BLaER1 treated with 17β-estradiol and CSF1 and Interleukin-3, amounts not matched to agents 10 nM and 100 nM (cell line): Measurements from ENCODE around the gene ST6GALNAC3.
A peak's percentile ranks its signal among the peaks of the same experiment; 100 is the strongest.

Source experiments
- H3K27ac ChIP-seq, 11 experiments: shearing (Covaris generic); formaldehyde crosslinking; 2 replicates each; pipeline ENCODE4 v1.8.1; 2022
- H3K27me3 ChIP-seq, 11 experiments: shearing (Covaris generic); formaldehyde crosslinking; 2 replicates each; pipeline ENCODE4 v1.8.1; 2022
- H3K36me3 ChIP-seq, 11 experiments: shearing (Covaris generic); formaldehyde crosslinking; 2 replicates each; pipeline ENCODE4 v1.8.1; 2022
- H3K4me1 ChIP-seq, 10 experiments: shearing (Covaris generic); formaldehyde crosslinking; 2 replicates each; pipeline ENCODE4 v1.8.1; 2022
- H3K4me2 ChIP-seq, 11 experiments: shearing (Covaris generic); formaldehyde crosslinking; 2 replicates each; pipeline ENCODE4 v1.8.1; 2022
- H3K4me3 ChIP-seq, 10 experiments: shearing (Covaris generic); formaldehyde crosslinking; 2 replicates each; pipeline ENCODE4 v1.8.1; 2022
- H3K9ac ChIP-seq, 11 experiments: shearing (Covaris generic); formaldehyde crosslinking; 2 replicates each; pipeline ENCODE4 v1.8.1; 2022
- H3K9me3 ChIP-seq, 11 experiments: shearing (Covaris generic); formaldehyde crosslinking; replicated peaks in 1 of 11; 2 replicates each; pipeline ENCODE4 v1.8.1; 2022
- H4K20me1 ChIP-seq, 11 experiments: shearing (Covaris generic); formaldehyde crosslinking; 2 replicates each; pipeline ENCODE4 v1.8.1; 2022
- Cebpa-rat ChIP-seq, 11 experiments: shearing (Covaris generic); IDR thresholded peaks; 2 replicates each; pipeline ENCODE4 v1.8.1; 2022

Gene ST6GALNAC3

DNA sequence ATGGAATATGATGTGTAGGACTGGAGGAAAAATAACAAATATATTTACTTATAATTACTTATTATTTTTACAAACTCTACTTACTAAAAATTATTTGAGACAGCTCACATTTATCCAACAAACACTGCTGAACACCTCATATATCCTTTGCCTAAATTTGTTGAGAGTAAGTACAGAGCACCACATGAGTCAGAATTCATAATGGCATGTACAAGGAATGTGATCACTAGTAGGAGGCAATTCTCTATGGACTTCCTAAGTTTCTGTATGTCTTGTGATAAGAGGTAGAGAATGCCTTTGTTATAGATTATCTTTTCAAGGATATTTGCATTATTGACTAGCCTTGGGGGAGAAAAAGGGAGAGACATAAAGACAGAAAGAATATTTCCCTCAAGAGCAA, 8.2 kb upstream of the ST6GALNAC3 start:
- no peak overlapping the region for H3K9ac ChIP-seq
- H3K27me3 ChIP-seq: peaks cover 0 to 1% (median 0%) of the 10 kb centered on the region in 11 experiments; a peak in 1 of 22 replicates
- H3K27ac ChIP-seq: no peak overlapping the region
- no peaks in the 10 kb centered on the region for H3K36me3 ChIP-seq
- no peaks in the 10 kb centered on the region for H4K20me1 ChIP-seq
- no peak for TF ChIP-seq Cebpa-rat (IDR thresholded peaks at IDR 0.05)
- H3K9me3 ChIP-seq: peaks cover 0 to 4% (median 0%) of the 10 kb centered on the region in 11 experiments; a peak in 2 of 22 replicates
- H3K4me1 ChIP-seq: peaks cover 0 to 42% (median 25%) of the 10 kb centered on the region in 10 experiments; a peak in 15 of 20 replicates
- H3K4me2 ChIP-seq: peak overlapping the region in 1 of 11 experiments; percentile 33; a peak in 1 of 22 replicates
- no peak overlapping the region for H3K4me3 ChIP-seq

DNA sequence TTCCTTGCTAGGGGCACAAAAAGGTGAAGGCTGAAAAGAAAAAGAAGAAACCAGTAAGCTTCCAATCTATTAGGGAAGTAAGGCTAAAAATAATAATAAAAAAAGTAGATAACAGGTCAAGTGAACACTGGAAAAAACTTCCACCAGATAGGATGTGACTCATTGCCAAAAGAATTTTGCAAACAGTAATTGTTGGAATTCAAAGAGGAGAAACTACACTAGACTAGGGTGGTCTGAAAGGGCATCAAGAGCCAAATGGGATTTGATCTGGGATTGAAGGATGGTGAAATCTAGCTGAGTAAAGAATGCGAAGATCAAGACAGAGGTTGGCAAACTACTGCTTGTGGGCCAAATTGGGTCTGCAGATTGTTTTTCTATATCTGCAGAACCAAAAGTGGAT, 6.0 kb upstream of the ST6GALNAC3 start:
- no peaks in the 10 kb centered on the region for H4K20me1 ChIP-seq
- H3K9me3 ChIP-seq: peaks cover 0 to 8% (median 0%) of the 10 kb centered on the region in 11 experiments; a peak in 1 of 22 replicates
- peaks cover 9 to 60% (median 40%) of the 10 kb centered on the region in 10 experiments for H3K4me1 ChIP-seq
- H3K4me2 ChIP-seq: peak overlapping the region in 9 of 11 experiments; percentile 29 to 78 (median 67); a peak in 14 of 22 replicates
- no peak overlapping the region for H3K4me3 ChIP-seq
- TF ChIP-seq Cebpa-rat (IDR thresholded peaks at IDR 0.05): no peak
- no peak overlapping the region for H3K27ac ChIP-seq
- H3K9ac ChIP-seq: no peak overlapping the region
- H3K36me3 ChIP-seq: no peaks in the 10 kb centered on the region
- H3K27me3 ChIP-seq: peaks cover 0 to 6% (median 0%) of the 10 kb centered on the region in 11 experiments; a peak in 1 of 22 replicates

DNA sequence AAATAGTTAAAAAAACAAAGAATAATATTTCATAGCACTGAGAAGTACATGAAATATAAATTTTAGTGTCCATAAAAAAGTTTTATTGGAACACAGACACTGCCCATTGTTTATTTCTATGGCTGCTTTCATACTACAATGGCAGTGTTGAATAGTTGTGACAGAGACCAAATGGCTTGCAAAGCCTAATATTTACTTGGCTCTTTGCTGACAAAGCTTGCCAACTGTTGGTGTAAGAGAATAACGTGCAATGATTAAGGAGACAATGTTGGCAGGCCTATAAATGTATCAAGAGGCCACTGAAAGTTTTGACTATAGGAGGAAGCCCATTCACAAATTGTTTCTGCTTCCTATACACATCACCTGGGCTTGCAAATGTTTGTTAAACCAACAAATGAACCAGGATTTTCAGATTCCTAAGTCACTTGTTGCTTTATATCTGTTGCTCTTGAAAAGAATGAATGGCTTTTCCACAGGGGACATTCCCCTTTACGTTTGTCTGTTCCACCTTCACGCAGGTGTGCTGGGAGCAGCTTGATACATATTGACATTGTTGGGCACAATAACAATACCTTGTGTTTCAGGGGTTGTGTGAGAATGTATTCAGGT, 5.5 kb upstream of the ST6GALNAC3 start:
- H4K20me1 ChIP-seq: no peaks in the 10 kb centered on the region
- no peak overlapping the region; a peak in 1 of 22 replicates for H3K9ac ChIP-seq
- H3K27me3 ChIP-seq: peaks cover 0 to 6% (median 0%) of the 10 kb centered on the region in 11 experiments; a peak in 1 of 22 replicates
- H3K36me3 ChIP-seq: no peaks in the 10 kb centered on the region
- H3K4me2 ChIP-seq: peak overlapping the region in 9 of 11 experiments; percentile 31 to 78 (median 67); a peak in 16 of 22 replicates
- H3K4me3 ChIP-seq: no peak overlapping the region
- peak overlapping the region in 4 of 11 experiments; percentile 8 to 53 (median 20); a peak in 2 of 22 replicates for H3K27ac ChIP-seq
- H3K4me1 ChIP-seq: peaks cover 14 to 65% (median 45%) of the 10 kb centered on the region in 10 experiments
- TF ChIP-seq Cebpa-rat (IDR thresholded peaks at IDR 0.05): no peak
- H3K9me3 ChIP-seq: peaks cover 0 to 8% (median 0%) of the 10 kb centered on the region in 11 experiments; a peak in 1 of 22 replicates

DNA sequence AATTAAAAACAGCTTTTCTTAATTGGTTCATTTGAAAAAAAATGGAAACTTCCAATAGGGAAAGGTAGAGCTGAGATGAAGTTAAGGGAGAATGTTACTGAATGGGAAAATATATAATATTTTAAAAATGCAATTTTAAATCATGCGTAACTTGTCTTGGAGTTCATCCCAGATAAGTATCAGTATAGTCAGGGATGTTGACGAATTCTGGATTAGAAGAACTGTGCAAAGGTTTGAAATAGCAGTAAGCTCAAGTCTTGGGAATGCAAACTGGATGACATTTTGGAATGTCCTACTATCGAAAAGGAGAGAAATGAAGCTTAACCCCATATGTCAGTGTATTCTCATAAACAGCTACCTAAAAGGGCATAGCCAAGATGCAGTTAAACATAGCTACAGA, 4.0 kb upstream of the ST6GALNAC3 start:
- H3K27ac ChIP-seq: no peak overlapping the region; a peak in 1 of 22 replicates
- H3K9me3 ChIP-seq: peaks cover 0 to 8% (median 0%) of the 10 kb centered on the region in 11 experiments; a peak in 1 of 22 replicates
- H3K9ac ChIP-seq: no peak overlapping the region
- H3K4me2 ChIP-seq: peak overlapping the region in 6 of 11 experiments; percentile 3 to 78 (median 28); a peak in 8 of 22 replicates
- H4K20me1 ChIP-seq: no peaks in the 10 kb centered on the region
- H3K27me3 ChIP-seq: peaks cover 0 to 6% (median 0%) of the 10 kb centered on the region in 11 experiments; a peak in 1 of 22 replicates
- H3K4me1 ChIP-seq: peaks cover 23 to 76% (median 56%) of the 10 kb centered on the region in 10 experiments
- H3K36me3 ChIP-seq: no peaks in the 10 kb centered on the region
- TF ChIP-seq Cebpa-rat (IDR thresholded peaks at IDR 0.05): no peak
- no peak overlapping the region for H3K4me3 ChIP-seq

DNA sequence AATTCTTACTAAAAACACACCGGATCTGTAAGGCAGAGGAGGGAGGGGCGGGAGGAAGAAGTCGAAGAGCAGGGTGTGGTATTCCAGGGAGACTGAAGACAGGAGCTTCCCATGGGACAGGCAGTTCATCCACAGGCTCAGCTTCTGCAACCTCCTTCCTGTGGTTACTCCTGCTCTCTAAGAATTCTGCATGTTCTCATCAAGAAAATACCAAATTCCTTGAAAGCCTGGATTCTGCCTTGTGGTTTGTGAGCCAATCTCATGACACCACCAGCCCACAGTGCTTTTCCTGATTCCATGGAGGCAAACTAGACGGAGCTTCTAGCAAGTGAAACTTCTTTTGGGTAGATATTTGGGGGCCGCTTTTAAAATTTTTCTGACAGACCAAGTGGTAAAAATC, 1.1 kb upstream of the ST6GALNAC3 start:
- peak overlapping the region in 8 of 11 experiments; percentile 4 to 87 (median 81); a peak in 13 of 22 replicates for H3K27ac ChIP-seq
- peaks cover 0 to 8% (median 0%) of the 10 kb centered on the region in 11 experiments; a peak in 1 of 22 replicates for H3K9me3 ChIP-seq
- H4K20me1 ChIP-seq: no peaks in the 10 kb centered on the region; a peak in 1 of 22 replicates
- H3K4me2 ChIP-seq: peak overlapping the region; percentile 86 to 99 (median 94)
- H3K4me3 ChIP-seq: peak overlapping the region in 8 of 10 experiments; percentile 57 to 80 (median 74); a peak in 7 of 20 replicates
- peak overlapping the region in 5 of 11 experiments; percentile 14 to 88 (median 84); a peak in 5 of 22 replicates for H3K9ac ChIP-seq
- H3K4me1 ChIP-seq: peaks cover 40 to 87% (median 67%) of the 10 kb centered on the region in 10 experiments
- no peaks in the 10 kb centered on the region for H3K36me3 ChIP-seq
- TF ChIP-seq Cebpa-rat (IDR thresholded peaks at IDR 0.05): peak in 6 of 11 experiments; percentile 19 to 94 (median 86); a peak in 11 of 22 replicates
- H3K27me3 ChIP-seq: peaks cover 0 to 6% (median 0%) of the 10 kb centered on the region in 11 experiments; a peak in 1 of 22 replicates

DNA sequence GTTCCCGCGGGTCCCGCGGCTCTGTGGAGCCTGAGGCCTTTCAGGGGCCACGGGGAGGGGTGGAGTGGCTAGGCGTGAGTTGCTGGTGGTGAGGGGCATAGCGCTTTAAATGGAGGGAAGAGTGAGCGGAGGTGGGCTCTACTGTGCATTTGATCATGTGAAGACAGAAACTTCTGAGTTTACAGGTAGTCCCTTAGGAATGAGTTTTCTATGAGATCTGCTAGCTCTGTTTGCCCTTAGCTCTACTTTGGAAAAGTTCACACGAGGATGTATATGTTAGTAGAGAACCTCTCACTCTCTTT, 593 bp downstream of the ST6GALNAC3 start:
- peak overlapping the region; percentile 57 to 80 (median 75) for H3K4me3 ChIP-seq

DNA sequence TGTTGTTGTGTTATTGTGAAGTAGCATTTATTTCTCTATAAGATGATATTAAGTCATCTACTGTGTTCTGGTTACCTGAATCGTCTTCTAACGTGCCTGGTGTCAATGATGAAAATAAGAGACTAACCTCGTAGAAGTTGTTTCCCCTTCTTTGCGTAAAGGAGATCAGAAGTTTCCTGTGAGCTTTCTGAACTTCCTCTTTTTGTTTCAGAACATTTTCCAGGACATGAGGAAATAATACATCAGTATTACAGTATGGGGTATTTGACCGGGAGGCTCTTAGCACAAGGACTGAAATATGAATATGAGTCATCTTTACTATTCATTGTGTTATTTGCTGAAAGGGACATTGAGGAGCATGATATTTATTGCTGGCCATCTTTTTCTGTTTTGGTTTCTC, 1.3 kb downstream of the ST6GALNAC3 start:
- peak in 8 of 11 experiments; percentile 32 to 93 (median 52); a peak in 12 of 22 replicates for TF ChIP-seq Cebpa-rat (IDR thresholded peaks at IDR 0.05)
- peak overlapping the region; percentile 69 to 88 (median 84); a peak in 21 of 22 replicates for H3K9ac ChIP-seq
- H3K27me3 ChIP-seq: peaks cover 0 to 6% (median 0%) of the 10 kb centered on the region in 11 experiments; a peak in 1 of 22 replicates
- peak overlapping the region; percentile 57 to 80 (median 75); a peak in 18 of 20 replicates for H3K4me3 ChIP-seq
- H3K9me3 ChIP-seq: peaks cover 0 to 8% (median 0%) of the 10 kb centered on the region in 11 experiments; a peak in 1 of 22 replicates
- H3K4me1 ChIP-seq: peaks cover 55 to 84% (median 65%) of the 10 kb centered on the region in 10 experiments
- H3K36me3 ChIP-seq: no peaks in the 10 kb centered on the region
- H3K4me2 ChIP-seq: peak overlapping the region; percentile 91 to 99 (median 96)
- peaks cover 0 to 14% (median 3%) of the 10 kb centered on the region in 11 experiments; a peak in 5 of 22 replicates for H4K20me1 ChIP-seq
- peak overlapping the region; percentile 75 to 91 (median 83); a peak in 21 of 22 replicates for H3K27ac ChIP-seq

More for the DNA sequence above, 593 bp downstream of the ST6GALNAC3 start:
- Histone ChIP-seq H3K4me2 (peak overlapping the region; percentile 91 to 99 (median 96)), H4K20me1 (peaks cover 0 to 7% (median 0%) of the 10 kb centered on the region in 11 experiments; a peak in 3 of 22 replicates), H3K27me3 (peaks cover 0 to 6% (median 0%) of the 10 kb centered on the region in 11 experiments; a peak in 1 of 22 replicates), H3K27ac (peak overlapping the region; percentile 63 to 91 (median 83); a peak in 21 of 22 replicates), H3K4me1 (peaks cover 48 to 84% (median 61%) of the 10 kb centered on the region in 10 experiments), H3K9ac (peak overlapping the region; percentile 64 to 88 (median 84); a peak in 21 of 22 replicates), H3K36me3 (no peaks in the 10 kb centered on the region), H3K9me3 (peaks cover 0 to 8% (median 0%) of the 10 kb centered on the region in 11 experiments; a peak in 1 of 22 replicates)
- no peak for TF ChIP-seq Cebpa-rat (IDR thresholded peaks at IDR 0.05)

DNA sequence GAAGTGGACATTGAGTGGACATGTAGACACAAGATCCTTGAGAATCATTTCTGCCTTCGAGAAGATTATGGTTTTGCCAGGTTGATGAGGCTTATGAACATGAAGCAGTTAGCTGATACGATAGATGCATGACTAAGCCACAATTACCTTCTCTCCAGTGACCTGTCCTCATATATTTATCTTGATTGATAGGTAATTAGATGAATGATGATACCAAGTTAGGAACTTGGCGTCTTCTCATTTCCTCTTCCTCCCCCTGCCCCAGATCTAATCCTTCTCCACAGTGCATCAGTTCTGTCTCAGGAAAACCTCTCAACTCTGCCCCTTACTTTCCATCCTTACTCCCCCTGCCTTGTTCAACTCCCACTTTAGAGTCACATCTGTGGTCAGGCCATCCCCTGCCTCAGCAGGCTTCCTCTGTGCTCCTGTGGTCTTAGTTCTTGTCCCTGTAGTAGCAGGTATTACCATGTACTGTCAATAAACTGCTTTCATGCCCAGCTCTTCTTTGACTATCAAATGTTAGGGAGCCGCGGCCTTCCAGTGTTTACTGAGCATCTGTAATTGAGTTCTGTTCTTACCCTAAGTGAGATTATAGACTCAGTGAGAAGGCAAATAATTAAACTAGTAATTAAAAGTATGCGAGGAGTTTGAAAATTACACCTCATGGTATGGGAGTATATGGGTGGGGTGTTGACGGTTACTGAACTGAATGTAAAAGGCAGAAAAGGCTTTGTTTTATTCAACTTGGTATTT, 5.1 kb downstream of the ST6GALNAC3 start:
- H3K4me1 ChIP-seq: peaks cover 61 to 88% (median 70%) of the 10 kb centered on the region in 10 experiments
- H3K4me2 ChIP-seq: peak overlapping the region; percentile 4 to 72 (median 44); a peak in 20 of 22 replicates
- H3K9ac ChIP-seq: no peak overlapping the region
- no peak overlapping the region for H3K4me3 ChIP-seq
- H3K36me3 ChIP-seq: no peaks in the 10 kb centered on the region
- peaks cover 0 to 20% (median 0%) of the 10 kb centered on the region in 11 experiments; a peak in 3 of 22 replicates for H3K27me3 ChIP-seq
- no peak for TF ChIP-seq Cebpa-rat (IDR thresholded peaks at IDR 0.05)
- 0 out of 22 replicates have a peak overlapping the region, but pooled peaks of 2 of the 11 experiments have one; percentile 22 to 46 for H3K27ac ChIP-seq
- peaks cover 0 to 49% (median 29%) of the 10 kb centered on the region in 11 experiments; a peak in 16 of 22 replicates for H4K20me1 ChIP-seq
- H3K9me3 ChIP-seq: no peaks in the 10 kb centered on the region
